SK-N-DZ (cell line): ENCODE measurements around the gene SH3RF3.

Source experiments
- DNase-seq: peaks from one replicate; pipeline ENCODE4 v3.0.0-alpha.2; 2015; ENCODE audit warnings: low spot score

Gene SH3RF3

DNA sequence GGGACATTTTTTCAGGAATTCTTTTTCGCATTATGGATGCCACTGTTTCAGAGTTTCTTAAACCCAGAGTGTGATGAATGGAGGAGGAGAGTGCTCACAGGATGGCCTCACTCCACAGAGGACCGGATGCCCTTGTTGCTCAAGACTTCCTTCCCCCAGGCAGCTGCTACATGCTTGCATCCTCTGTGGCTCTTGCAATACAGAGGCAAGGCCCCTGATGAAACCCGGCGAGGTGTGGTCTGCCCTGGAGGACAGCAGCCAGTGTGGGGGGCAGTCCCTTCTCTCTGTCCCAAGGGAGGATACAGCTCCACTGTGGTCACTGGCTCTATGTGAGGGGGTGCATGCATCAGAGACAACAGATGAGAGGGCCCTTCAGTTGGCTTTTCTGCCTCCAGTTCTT lies 109.6 kb downstream of the SH3RF3 start:
- DNase-seq = no peak

DNA sequence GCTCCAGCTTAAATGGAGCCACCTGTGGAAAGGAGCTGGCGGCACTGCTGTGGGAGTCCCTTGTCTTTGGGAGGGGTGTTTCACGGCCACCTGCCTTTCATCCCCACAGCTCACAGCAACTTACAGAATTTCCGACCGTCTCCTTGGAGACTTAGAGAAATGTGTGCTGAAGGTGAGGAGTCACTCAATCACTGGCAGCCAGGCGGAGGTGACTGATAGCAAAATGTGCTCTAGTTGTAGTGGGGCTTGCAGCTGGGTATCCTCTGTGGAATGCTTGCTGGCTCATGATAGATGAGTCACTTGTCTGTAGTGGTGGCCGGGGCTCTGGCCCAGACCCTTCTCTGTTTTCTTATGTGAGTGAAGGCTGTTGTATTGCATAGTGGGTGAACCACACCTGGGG lies 110.7 kb downstream of the SH3RF3 start:
- DNase-seq = no peak

DNA sequence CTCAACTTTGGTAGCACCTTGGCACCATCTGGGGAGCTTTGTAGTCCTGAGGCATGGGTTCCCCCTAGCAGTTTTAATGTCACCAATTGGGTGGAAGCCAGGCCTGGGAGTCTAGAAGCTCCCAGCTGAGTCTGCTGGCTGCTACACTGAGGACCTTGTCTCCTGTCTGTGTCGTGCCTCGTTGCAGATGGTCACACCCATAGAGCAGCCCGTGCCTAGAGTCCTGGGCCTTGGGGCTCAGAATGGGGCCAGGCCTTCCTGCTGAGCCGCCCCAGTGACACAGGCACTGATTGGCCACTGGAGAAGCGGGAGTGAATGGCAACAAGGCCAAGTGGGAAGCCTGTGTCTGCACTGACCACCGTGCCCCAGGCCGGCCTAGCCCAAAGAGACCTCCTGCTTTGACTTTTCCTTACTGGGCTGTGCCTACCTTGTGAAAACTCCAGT lies 113.2 kb downstream of the SH3RF3 start:
- DNase-seq = no peak

DNA sequence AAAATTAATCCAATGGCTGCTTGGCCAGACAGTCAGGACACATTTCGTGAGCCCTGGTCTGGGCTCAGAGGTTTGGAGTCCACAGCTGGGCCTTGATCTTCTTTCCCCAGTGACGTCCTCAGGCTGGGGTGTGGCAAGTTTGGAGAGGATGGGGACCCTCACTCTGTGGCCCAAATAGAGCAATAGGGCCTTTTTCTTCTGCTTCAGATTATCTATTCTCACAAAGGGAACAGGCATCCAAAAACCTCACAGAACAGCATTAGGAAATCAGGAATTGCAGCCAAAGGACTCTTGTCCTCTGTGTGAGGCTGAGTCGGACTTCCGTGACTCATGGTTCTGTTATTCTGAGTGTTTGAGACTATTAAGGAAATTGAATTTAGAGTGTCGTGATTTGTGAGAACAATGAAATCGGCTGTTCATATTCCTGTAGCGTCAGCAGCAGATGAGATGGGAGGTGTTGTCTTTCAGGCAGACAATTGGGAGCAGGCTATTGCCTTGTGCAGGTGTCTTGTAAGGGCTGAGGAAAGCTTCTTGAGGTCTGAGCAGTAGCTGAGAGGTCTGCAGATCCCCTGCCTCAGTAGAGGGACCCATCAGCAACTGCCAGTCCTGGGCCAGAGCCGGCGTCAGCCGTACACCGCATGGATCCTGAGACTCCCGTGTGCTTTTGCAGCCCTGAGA lies 113.8 kb downstream of the SH3RF3 start:
- no peak for DNase-seq

DNA sequence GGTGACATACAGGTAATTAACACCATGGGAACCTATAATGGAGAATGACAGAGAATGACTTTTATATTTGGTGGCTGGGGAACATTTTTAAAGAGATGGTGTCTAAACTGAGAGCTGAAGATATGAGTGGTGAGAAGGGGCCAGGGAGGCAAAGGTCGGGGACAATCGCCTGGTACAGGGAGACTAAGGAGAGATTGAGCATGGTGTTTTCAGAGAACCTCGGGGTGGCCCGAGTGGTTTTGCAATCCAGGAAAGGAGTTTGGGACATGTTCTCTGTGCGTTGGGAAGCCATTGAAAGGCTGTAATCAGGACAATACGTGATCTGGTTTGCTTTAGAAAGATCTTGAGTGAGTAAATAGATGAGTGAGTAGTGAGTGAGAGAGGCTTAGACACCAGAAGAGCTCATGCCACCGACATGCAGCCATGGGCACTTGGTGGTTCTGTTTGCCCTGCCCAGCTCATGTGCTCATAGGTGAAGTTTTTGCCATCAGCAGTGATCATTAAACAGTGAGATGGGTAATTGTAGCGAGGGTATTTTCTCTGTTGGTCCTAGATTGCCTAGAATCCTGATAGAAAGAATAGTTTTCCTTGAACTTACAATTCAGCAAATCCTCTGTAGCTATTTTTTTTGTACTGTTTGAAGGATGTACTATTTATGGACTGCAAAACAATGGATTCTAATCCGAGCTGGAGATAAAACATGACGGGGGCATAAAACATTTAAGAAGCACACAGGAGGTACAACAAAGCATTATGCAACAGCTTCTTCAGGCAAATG lies 114.7 kb downstream of the SH3RF3 start:
- DNase-seq = no peak

DNA sequence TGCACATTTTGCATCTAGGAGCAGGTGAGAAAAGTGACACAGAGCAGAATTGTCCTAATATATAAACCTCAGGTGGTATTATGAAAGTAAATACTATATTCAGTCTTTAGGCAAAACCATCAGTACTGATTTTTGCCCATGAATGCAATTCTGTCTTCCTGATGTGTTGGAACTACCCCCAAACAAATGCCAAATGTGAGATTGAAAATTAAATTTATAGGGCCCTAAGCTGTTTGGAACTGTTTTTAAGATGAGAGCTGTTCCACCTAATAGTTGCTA lies 115.2 kb downstream of the SH3RF3 start:
- no peak for DNase-seq

DNA sequence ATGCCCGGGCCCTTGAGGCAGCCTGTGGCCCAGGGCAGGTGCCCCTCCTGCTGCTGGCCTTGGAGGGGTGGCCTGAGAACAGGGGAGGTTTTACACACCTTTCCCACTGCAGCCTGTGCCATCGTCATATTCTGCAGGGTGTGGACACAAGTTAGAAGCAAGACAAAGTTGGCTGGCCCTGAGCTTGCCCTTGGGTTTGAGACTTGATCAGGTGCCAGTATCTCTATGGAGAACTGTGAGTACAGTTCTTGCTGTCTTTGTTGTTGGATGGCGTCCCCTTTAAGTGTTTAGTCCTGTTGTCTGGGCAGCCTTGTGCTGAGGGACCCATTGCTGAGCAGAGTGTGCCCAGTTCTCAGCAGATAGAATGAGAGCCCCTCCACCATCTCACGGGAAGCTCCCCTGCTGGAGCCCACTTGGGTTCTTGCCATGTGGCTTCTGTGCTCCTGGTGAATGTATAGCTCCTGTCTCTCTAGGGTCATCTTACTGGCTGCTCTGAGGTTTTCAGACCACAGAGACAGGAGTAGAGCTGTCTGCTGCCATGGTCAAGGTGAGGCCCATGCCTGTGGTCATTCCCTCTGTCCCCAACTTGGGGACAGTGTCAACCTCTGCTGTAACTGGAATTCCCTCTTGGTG lies 115.9 kb downstream of the SH3RF3 start:
- no peak for DNase-seq

DNA sequence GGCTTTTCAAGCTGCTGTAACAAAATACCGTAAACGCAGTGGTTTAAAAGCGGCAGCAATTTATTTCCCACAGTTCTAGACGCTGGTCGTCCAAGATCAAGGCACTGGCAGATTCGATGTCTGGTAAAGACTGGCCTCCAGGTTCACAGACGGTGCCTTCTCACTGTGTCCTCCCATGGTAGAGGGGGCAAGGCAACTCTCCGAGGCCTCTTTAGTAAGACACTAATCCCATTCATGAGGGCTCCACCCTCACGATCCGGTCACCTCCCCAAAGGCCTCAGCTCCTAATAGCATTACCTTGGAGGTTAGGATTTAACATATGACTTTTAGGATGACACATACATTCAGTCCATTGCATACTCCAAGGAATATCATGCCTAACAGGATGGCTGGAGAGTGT lies 117.2 kb downstream of the SH3RF3 start:
- no peak for DNase-seq

DNA sequence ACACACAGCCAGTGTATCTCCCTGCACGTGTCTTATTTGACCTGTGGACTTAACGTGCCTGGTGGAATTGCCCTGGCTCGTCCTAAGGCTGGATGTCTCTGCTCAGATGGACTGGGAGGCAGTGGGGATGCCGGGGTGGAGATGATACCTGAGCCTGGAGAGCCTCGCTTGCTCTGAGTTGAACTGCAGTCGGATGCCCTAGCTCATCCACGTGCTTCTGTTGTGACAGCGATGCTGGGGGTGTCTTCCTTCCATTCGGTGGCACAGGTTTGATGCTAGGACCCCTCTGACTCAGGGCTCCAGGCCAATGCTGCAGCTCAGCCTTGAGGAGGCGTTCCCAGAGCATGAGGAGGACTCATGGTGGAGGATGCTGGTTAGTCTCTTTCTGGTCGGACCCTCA lies 117.6 kb downstream of the SH3RF3 start:
- DNase-seq = no peak

DNA sequence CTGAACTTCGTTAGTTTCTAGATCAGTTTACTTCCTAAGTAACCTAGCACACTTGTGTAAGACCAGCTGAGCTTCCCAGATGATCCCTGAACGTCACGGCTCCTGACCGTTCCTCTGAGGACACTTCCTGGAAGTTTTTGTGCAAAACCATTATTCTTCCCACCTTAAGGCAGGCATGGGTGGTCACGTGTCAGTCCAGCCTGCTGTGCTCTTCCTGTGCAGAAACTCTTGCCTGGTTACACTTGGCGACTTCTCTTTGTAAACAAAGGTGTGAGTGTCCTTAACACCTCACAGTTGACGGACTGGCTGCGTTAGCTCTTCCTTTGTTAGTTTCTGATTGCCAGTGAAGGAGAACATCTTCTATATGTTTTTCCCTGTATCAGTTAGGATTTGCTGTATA lies 118.3 kb downstream of the SH3RF3 start:
- no peak for DNase-seq

DNA sequence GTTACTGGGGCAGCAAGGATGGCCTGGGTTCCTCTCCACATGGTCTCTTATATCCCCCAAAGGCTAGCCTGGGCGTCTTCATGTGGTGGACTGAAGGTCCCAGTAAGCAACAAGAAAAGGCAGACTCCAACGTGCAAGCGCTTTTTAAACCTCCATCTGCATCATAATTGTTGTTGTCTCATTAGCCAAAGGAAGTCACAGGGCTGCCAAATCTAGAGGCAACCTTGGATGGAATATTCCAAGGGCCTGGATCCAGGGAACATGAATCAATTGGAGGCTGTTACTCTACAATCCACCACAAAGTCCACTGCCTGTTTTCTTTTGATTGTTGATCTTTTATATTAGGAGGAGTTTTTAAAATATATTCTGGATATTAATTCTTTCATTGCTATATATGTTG lies 118.8 kb downstream of the SH3RF3 start:
- no peak for DNase-seq

DNA sequence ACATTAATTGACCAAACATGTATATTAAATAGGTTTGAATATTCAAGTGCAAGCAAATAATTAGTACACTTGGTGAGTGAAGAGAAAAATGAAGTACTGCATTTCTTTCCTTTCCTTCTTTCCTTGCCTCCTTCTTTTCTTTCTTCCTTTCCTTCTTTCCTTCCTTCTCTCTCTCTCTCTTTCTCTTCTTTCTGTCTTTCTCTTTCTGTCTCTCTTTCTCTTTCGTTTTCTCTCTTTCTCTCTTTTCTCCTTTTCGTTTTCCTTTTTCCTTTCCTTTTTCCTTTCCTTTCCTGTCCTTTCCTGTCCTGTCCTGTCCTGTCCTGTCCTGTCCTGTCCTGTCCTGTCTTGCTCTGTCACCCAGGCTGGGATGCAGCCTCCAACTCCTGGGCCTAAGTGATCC lies 119.6 kb downstream of the SH3RF3 start:
- no peak for DNase-seq

DNA sequence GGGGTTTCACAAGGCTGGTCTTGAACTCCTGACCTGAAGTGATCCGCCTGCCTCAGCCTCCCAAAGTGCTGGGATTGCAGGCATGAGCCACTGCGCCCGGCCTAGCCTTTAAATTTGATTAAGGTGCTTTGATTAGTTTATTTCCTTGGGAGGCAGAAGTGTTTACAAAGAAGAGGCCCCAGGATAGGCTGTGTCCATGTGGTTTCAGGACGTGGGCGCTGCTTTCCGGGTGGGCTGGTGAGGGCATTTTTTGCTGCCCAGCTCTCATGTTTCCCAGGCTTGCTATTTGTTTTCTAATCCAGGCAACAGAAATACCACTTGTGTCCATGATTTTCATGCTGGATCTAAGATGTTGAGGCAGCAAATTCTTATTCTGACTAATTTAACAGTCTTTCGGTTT lies 124.2 kb downstream of the SH3RF3 start:
- no peak for DNase-seq

DNA sequence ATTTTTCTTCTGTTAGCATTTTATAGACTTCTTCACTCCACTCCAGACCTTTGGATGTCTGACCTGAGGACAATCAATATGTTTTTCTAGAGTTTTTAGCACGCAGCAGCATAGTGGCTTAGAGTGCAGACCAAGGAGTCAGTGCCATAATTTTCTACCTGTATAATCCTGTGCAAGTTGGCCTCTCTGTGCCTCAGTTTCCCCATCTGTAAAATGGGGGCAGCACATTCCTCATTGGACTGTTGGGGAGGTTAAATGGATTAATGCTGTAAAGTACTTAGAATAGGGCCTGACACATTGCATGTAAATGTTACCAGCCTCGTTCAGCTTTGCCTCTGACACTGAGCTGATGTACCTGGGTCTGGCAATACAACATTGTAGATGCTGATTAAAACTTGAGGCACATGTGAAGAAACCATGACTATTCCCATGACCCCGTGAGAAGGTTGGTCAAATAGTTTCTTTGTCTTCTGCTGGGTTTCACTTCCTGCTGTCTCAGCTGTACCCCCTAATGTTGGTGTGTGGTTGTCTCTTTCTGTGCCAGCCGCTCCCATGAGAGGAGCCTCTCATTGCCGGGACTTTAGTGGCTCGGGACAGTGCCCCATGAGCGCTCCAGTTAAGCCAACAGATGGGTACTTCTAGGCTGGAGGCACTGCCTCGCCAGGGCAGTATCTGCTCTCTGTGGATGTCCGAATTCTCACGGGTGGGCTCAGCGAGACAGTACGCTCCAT lies 125.3 kb downstream of the SH3RF3 start:
- DNase-seq = no peak

DNA sequence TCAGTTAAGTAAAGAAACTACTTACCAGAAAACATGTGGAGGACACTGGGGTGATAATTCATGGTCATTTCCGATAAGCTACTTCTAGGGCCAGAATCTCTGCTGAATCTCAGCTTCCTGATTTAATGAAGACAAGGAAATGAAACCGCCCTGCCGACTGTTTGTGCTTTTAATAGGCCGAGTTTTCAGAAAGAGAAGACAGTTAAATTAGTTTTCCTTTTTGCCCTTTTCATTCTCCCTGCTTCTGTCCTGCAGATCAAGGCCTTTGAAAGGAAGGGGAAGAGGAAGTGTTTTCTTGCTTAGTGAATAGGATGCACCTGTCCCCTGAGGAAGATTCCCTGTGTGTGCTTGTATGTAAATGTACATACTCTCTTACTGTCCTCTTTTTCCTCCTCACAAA lies 126.6 kb downstream of the SH3RF3 start:
- no peak for DNase-seq

DNA sequence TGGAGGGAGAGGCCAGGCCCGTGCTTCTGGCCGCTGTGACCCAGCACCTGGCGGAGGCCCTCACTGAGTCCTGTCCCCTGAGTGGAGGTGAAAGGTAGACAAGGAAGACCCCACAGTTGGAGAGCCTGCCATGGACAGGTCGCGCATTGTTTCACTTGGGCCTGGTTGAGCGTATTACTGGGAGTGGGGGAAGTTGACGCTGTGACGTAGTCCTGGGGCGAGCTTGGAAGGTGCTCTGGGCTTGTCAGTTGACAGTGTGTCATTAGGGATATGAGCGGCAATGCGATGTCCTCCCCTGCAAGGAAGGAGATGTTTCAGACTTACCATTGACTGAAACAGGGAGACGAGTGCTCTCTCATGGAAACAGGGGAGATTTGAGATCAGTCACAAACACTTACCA lies 127.1 kb downstream of the SH3RF3 start:
- no peak for DNase-seq

DNA sequence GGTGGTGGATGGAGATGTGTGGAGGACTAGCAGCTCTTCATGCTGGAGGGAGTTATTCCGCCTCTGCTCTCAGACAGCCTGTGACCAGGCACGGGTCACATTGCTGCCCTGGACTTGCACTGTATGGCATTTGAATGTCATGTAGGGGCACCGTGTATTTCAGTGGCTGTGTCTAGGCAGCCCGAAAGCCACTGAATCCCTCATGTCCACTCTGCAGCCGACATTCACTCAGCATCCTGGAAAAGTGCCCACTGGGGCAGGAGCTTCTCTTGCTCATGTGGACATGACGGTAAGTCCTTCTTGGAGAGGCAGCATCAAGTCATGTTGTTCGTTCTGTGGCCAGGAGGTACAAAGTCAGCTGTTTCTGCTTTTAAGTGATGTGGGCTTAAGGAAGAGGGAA lies 127.9 kb downstream of the SH3RF3 start:
- no peak for DNase-seq

DNA sequence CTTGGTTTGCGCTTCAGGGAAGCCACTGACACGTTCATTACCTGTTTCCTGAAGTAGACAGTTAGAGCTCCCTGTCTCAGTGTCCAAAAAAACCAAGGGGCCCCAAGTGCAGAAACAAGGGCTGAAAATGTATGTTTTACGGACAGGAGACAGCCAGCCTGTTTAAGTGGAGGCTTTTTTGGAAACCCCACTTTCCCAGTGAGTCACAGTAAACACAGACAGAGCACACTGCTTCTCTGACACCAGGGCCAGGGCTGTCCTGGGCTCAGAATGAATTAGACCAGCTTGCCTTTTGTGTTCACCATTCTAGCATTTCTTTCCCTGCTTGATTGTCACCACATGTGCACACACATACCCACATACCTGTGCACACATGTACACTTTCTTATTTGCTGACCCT lies 128.6 kb downstream of the SH3RF3 start:
- no peak for DNase-seq

DNA sequence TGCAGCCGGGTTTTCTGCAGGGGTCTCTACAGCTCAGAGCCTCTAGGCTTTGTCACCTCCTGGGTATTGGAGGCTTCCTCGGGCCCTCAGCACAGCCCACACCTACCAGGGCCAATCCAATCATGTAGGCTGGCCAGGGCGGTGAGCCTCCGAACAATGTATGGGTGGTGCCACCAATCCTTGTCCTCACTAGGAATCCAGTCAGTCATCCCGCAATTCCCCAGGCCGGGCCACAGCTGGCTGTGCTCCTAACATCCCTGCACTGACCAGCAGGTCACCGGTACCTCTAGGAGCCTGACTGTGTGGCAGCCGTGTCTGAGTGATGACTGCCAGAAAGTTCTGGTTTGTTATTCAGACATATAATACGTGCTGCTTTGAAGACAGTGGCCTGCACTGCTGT lies 129.4 kb downstream of the SH3RF3 start:
- no peak for DNase-seq

DNA sequence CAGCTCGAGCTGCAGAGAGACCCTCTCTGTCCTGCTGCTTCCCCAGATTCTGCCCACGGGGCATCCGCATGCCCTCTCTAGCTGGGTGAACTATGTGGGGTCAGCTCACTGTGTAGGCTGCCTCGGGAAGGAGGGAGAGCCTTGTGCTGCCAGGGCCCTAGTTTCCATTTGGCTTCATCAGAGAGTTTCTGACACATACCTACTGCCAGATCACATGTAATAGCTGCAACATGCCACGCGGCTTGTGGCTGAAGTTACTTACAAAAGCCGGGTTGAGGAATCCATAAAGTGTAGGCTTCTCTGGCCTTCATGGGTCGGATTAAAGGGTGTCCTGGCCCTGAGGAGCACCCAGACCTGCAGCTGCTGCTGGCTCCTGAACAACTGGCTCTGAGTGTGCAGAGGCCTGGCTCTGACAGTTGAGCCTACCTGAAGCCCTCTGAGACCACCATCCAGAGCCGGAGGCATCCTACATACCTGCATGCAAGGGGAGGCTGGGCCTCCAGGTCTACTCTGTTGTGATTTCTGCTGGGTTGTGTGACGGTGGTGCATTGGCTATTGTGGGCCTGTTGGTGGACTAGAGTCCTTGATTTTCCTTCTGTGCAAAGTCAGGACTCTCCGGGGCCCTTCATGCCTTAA lies 130.0 kb downstream of the SH3RF3 start:
- no peak for DNase-seq

DNA sequence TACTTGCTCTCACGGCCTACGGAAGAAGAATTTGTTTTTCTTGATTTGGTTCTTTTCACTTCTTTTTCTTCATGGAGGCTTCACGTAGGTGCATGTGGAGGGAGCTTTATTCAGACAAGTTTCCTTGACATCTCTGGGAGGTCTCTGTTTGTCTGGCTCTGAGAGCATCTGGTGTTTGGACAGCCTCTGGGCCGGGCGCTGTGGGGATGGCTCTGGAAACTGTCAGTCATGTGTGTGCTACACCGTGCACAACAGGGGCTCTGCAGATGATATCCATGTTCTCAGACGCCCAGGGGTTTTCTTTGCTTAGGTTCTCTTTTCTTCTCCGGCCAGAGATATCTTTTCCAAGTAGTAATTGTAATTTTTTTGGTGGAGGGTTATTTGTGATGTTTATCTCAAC lies 130.7 kb downstream of the SH3RF3 start:
- DNase-seq = no peak
